Measurements from ENCODE around the gene THSD4. TPM values are rescaled to one million over a fixed set of nuclear protein-coding genes. Genes with fewer than 3 reads are reported as not detected.

THSD4 gene
- total and polyA plus RNA-seq, 2 of the 4 experiments (the other 2 are of a cell fraction) = 25.5 to 31.1 TPM

- H2AFZ ChIP-seq (replicated peaks; ENCODE audit: low read length, poor library complexity) = peak overlapping the region; percentile 57
- peaks cover 20% of the 10 kb centered on the region for H3K9me1 ChIP-seq (ENCODE audit: insufficient read depth, low read length)
- TF ChIP-seq POLR2A (IDR thresholded peaks at IDR 0.05; ENCODE audit: low read depth, low read length) = no peak
- TF ChIP-seq MAFK (IDR thresholded peaks at IDR 0.05; ENCODE audit: low read depth, low read length) = no peak
- peak; percentile 100 for TF ChIP-seq BHLHE40 (IDR thresholded peaks at IDR 0.05; ENCODE audit: low read depth, low read length)
- no peak for TF ChIP-seq MAZ (IDR thresholded peaks at IDR 0.05; ENCODE audit: borderline replicate concordance, low read depth, low read length)
- TF ChIP-seq MXI1 (IDR thresholded peaks at IDR 0.05; ENCODE audit: borderline replicate concordance, low read depth, low read length) = peak; percentile 53; the same call in 1 of the 2 replicates
- TF ChIP-seq FOS (IDR thresholded peaks at IDR 0.05; ENCODE audit: low read depth, low read length) = peak; percentile 3; the same call in 1 of the 2 replicates
- peak; percentile 48; the same call in 1 of the 2 replicates for TF ChIP-seq USF2 (IDR thresholded peaks at IDR 0.05; ENCODE audit: low read depth, low read length)
- TF ChIP-seq RAD21 (IDR thresholded peaks at IDR 0.05; ENCODE audit: low read length) = no peak
- TF ChIP-seq CEBPB (IDR thresholded peaks at IDR 0.05; ENCODE audit: low read depth, low read length) = peak; percentile 36; the same call in 1 of the 2 replicates
- peak overlapping the region; percentile 50 for H2AK9ac ChIP-seq (replicated peaks; ENCODE audit: low read depth, low read length, poor library complexity)
- H2BK20ac ChIP-seq (ENCODE audit: low read depth, low read length) = peak overlapping the region; percentile 89
- no peak overlapping the region for H3K4me3 ChIP-seq (ENCODE audit: insufficient read depth, low read depth, low read length)
- peak overlapping the region; percentile 93 for H3K4ac ChIP-seq (ENCODE audit: low read depth, low read length)
- DNase-seq (peak; percentile 95), ATAC-seq (ENCODE audit: low read depth) (peak; percentile 82)
- ChIA-PET CTCF (interaction anchor here (0.9 to 1.8 kb wide), 2 partner anchors 25 to 26 kb away, joined by 3 to 4 read pairs; no protein-coding TSS in a partner anchor), POLR2A (ENCODE audit: unreplicated experiment) (interaction anchor here (0.6 to 1.0 kb wide), 2 partner anchors 8 to 225 kb away, joined by 3 to 4 read pairs; no protein-coding TSS in a partner anchor)
- peak overlapping the region; percentile 92 for H3K18ac ChIP-seq (ENCODE audit: low read depth, low read length)
- H4K91ac ChIP-seq (ENCODE audit: insufficient read depth, low read depth, low read length) = peak overlapping the region; percentile 81
- in situ Hi-C loops (cut with MboI; ENCODE audit: low sequenced_read_pairs) = no loop called here
- peak overlapping the region; percentile 66 for H4K5ac ChIP-seq (ENCODE audit: low read depth, low read length)
- H3K4me1 ChIP-seq (ENCODE audit: control insufficient read depth, insufficient read depth, low read length) = peaks cover 16% of the 10 kb centered on the region
- intact Hi-C loops (cut with micrococcal nuclease) = no loop called here
- H3K56ac ChIP-seq (ENCODE audit: extremely low read depth, insufficient read depth, low read length) = no peak overlapping the region
- no peaks in the 10 kb centered on the region for H3K27me3 ChIP-seq (ENCODE audit: control insufficient read depth, insufficient read depth, low read length)
- H3K9me3 ChIP-seq (ENCODE audit: control insufficient read depth, insufficient read depth, low read length) = peaks cover 4% of the 10 kb centered on the region; the same call in 1 of the 2 replicates
- peak overlapping the region; percentile 73 for H2BK120ac ChIP-seq (ENCODE audit: low read depth, low read length)
- H3K14ac ChIP-seq (replicated peaks; ENCODE audit: low read depth, low read length) = peak overlapping the region; percentile 82
- no peaks in the 10 kb centered on the region for H3K36me3 ChIP-seq (ENCODE audit: control insufficient read depth, insufficient read depth, low read length)
- H4K8ac ChIP-seq (ENCODE audit: low read depth in 2 of 2, low read length in 2 of 2) = peak overlapping the region; percentile 12 to 49; a peak in 3 of 4 replicates
- H2BK15ac ChIP-seq (ENCODE audit: low read depth, low read length) = peak overlapping the region; percentile 31; the same call in 2 of the 3 replicates
- H3K27ac ChIP-seq (ENCODE audit: insufficient read depth, low read length) = peak overlapping the region; percentile 72; the same call in 1 of the 2 replicates
- H2AK5ac ChIP-seq (ENCODE audit: low read depth, low read length) = peak overlapping the region; percentile 99
- peak overlapping the region; percentile 81 for H3K4me2 ChIP-seq (ENCODE audit: low read depth, low read length)
- dilution Hi-C loops (cut with HindIII; ENCODE audit: low sequenced_read_pairs, unreplicated experiment) = no loop called here
- H3K79me1 ChIP-seq (ENCODE audit: low read depth in 1 of 2, low read length in 2 of 2) = peaks cover 0 to 9% of the 10 kb centered on the region in 2 experiments; a peak in 2 of 4 replicates
- no CpG with 5 or more reads among the region's 12 CpGs for WGBS, 2 experiments (ENCODE audit: extremely low coverage in 2 of 2, insufficient read length in 1 of 2)
- H3K9ac ChIP-seq (ENCODE audit: low read depth, low read length) = no peak overlapping the region
- no TSS peak for BruUV-seq (replicated peaks)
- peak overlapping the region; percentile 57 for H2BK5ac ChIP-seq (ENCODE audit: low read depth, low read length, poor library complexity, severe bottlenecking)
- peaks cover 18% of the 10 kb centered on the region; the same call in 1 of the 2 replicates for H4K20me1 ChIP-seq (ENCODE audit: insufficient read depth, low read length)
- H3K23ac ChIP-seq (ENCODE audit: low read depth, low read length) = peak overlapping the region; percentile 50; the same call in 1 of the 2 replicates
Measured at GRCh38 chr15:71691458-71692417, 576.5 kb downstream of the THSD4 start.

Data from IMR-90 (cell line).